WERI-Rb-1 (cell line): ENCODE results near the gene OR10A7.
"Not testable (repeated sequence)": the region's sequence is repeated elsewhere in the genome, so short reads cannot be mapped to it uniquely, and the experiment has no call there.

ENCODE experiments used
- DNase-seq: peaks from one replicate; pipeline ENCODE4 v3.0.0-alpha.2; 2020
- H3K27ac ChIP-seq: fragments of 250-450 bp; sonication (Bioruptor Pico); 2 replicates; pipeline ENCODE4 v1.5.1; 2020; ENCODE audit warnings: mild to moderate bottlenecking, moderate library complexity
- H3K27me3 ChIP-seq: fragments of 250-450 bp; sonication (Bioruptor Pico); 2 replicates; pipeline ENCODE4 v1.5.1; 2021; ENCODE audit warnings: mild to moderate bottlenecking, low read depth, moderate library complexity; ENCODE audit not compliant: insufficient read depth, severe bottlenecking
- H3K36me3 ChIP-seq: fragments of 250-450 bp; sonication (Bioruptor Pico); 2 replicates; pipeline ENCODE4 v1.5.1; 2020; ENCODE audit warnings: mild to moderate bottlenecking, moderate library complexity
- H3K4me3 ChIP-seq: 2 replicates; pipeline ENCODE4 v1.5.1; 2011; ENCODE audit warnings: low read depth, mild to moderate bottlenecking, control low read depth, low read length
- H3K9me3 ChIP-seq: fragments of 250-450 bp; sonication (Bioruptor Pico); 2 replicates; pipeline ENCODE4 v1.5.1; 2021; ENCODE audit warnings: mild to moderate bottlenecking, moderate library complexity; ENCODE audit not compliant: severe bottlenecking
- TF ChIP-seq, protein P1 (sequence below): IDR thresholded peaks from 2 replicates; pipeline ENCODE4 v1.5.1; 2011; ENCODE audit warnings: low read depth, mild to moderate bottlenecking, control low read depth, inconsistent platforms, low read length

Gene OR10A7, protein sequence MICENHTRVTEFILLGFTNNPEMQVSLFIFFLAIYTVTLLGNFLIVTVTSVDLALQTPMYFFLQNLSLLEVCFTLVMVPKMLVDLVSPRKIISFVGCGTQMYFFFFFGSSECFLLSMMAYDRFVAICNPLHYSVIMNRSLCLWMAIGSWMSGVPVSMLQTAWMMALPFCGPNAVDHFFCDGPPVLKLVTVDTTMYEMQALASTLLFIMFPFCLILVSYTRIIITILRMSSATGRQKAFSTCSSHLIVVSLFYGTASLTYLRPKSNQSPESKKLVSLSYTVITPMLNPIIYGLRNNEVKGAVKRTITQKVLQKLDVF

DNA sequence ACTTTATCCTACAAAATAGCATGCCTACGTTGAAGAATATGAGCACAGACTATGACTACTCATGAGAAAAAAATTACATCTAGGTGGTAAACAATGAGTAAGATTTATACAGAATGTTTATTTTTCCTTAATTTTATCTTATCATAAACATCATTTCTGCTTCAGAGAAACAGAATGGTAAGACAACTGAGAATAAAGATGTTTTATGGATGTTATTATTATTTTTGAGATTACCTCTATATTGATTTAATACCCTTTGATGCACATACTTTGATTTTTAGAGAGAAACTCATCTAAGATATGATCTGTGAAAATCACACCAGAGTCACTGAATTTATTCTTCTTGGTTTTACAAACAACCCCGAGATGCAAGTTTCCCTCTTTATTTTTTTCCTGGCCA is at the start of gene OR10A7:
OR10A7 (plus strand) TSS at position 301 of the 400 bp plus-strand sequence; CDS start at position 301, 0 bp downstream.
- TF ChIP-seq, protein P1, sequence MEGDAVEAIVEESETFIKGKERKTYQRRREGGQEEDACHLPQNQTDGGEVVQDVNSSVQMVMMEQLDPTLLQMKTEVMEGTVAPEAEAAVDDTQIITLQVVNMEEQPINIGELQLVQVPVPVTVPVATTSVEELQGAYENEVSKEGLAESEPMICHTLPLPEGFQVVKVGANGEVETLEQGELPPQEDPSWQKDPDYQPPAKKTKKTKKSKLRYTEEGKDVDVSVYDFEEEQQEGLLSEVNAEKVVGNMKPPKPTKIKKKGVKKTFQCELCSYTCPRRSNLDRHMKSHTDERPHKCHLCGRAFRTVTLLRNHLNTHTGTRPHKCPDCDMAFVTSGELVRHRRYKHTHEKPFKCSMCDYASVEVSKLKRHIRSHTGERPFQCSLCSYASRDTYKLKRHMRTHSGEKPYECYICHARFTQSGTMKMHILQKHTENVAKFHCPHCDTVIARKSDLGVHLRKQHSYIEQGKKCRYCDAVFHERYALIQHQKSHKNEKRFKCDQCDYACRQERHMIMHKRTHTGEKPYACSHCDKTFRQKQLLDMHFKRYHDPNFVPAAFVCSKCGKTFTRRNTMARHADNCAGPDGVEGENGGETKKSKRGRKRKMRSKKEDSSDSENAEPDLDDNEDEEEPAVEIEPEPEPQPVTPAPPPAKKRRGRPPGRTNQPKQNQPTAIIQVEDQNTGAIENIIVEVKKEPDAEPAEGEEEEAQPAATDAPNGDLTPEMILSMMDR: no peak
- no peak for DNase-seq
- no peak within 1 kb of the TSS for H3K4me3 ChIP-seq
- H3K27ac ChIP-seq: no peak within 1 kb of the TSS
- peaks cover 40% of the 10 kb centered on the region for H3K27me3 ChIP-seq
- H3K36me3 ChIP-seq: no peaks in the 10 kb centered on the region
- H3K9me3 ChIP-seq: no peaks in the 10 kb centered on the region

DNA sequence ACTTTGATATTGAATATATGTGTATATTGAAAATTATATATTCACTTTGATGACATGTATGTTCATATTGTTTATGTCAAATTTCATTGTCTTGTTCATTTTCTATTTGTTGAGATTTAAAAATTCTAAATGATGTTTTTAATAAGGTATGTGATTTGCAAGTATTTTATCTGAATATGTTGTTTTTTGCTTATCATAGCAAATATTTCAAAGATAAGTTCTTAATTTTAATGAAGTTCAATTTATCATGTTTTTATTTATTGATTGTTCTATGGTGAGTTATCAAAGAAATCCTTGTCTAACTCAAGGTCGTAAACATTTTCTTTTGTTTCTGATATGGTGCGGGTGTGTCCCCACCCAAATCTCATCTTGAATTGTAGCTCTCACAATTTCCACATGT is 49.4 kb upstream of the OR10A7 start:
- Histone ChIP-seq H3K9me3 (peaks cover 3% of the 10 kb centered on the region), H3K4me3 (no peak overlapping the region), H3K27me3 (no peaks in the 10 kb centered on the region), H3K36me3 (no peaks in the 10 kb centered on the region), H3K27ac (no peak overlapping the region)
- TF ChIP-seq, protein P1: no peak
- DNase-seq: no peak

DNA sequence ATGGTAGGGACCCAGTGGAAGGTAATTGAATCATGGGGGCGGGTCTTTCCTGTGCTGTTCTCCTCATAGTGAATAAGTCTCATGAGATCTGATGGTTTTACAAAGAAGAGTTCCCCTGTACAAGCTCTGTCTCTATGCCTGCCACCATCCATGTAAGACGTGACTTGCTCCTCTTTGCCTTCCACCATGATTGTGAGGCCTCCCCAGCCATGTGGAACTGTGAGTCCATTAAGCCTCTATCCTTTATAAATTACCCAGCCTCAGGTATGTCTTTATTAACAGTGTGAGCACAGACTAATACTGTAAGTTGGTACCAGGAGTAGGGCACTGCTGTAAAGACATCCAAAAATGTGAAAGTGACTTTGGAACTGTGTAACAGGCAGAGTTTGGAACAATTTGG is 49.0 kb upstream of the OR10A7 start:
- DNase-seq, H3K36me3 ChIP-seq, H3K27me3 ChIP-seq, H3K4me3 ChIP-seq, H3K27ac ChIP-seq, H3K9me3 ChIP-seq: not testable (repeated sequence)

DNA sequence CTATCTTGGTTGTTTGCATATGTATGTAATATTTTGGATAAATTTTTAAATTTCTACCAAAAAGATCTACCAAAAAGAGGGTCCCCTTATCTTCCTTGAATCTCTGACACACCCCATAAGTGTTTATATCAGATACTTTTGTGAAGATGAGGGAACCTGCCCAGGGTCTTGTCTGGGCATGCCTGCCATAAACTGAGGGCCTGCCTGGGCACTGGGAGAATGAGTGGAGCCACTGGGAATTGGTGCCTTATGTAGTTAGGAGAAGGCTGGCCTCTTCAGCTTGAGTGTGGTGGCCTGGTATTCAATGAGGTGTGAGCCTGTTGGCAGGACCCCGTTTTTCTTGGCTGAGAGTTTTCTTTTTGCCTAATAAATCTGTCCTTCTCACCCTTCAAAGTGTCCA is 48.1 kb upstream of the OR10A7 start:
- peaks cover 3% of the 10 kb centered on the region for H3K9me3 ChIP-seq
- peaks cover 1% of the 10 kb centered on the region for H3K27me3 ChIP-seq
- TF ChIP-seq, protein P1: no peak
- no peaks in the 10 kb centered on the region for H3K36me3 ChIP-seq
- H3K4me3 ChIP-seq: no peak overlapping the region
- no peak for DNase-seq
- H3K27ac ChIP-seq: no peak overlapping the region

DNA sequence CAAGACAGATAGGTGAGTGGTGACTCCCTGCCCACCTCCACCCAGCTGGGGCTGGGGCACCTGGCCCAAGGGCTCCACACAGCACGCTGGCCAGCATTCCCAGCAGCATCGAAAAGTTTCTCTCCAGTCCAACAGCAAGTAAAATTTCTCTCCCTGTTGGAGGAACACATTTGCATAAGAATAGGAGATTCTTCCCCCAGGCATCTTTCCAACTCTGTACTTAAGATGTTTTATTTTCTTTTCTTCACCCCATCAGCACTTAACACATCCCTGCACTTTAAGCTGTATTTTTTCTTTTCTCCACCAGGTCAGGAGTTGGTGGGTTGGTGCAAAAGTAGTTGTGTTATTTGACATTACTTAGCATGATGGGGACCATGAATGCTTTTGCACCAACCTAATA is 47.4 kb upstream of the OR10A7 start:
- H3K36me3 ChIP-seq: no peaks in the 10 kb centered on the region
- no peak overlapping the region for H3K4me3 ChIP-seq
- no peak for DNase-seq
- H3K27me3 ChIP-seq: peaks cover 2% of the 10 kb centered on the region
- H3K9me3 ChIP-seq: peaks cover 3% of the 10 kb centered on the region
- no peak overlapping the region for H3K27ac ChIP-seq
- TF ChIP-seq, protein P1: no peak

DNA sequence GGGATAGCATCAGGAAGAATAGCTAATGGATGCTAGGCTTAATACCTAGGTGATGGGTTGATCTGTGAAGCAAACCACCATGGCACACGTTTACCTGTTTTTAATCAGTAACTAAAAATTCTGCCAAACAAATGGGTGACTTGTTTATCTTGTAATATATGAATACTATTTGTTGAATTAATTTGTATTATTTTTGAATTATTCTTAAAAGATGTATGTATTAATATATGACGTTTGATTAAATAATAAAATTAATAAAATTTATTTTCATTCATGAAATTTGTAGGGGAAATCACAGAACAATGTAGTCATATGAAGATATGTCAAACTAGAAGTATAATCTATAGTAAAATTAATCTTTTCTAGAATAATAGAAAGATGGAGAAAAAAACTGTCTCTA is 32.3 kb upstream of the OR10A7 start:
- H3K9me3 ChIP-seq: no peaks in the 10 kb centered on the region
- H3K4me3 ChIP-seq: no peak overlapping the region
- H3K27ac ChIP-seq: no peak overlapping the region
- peaks cover 34% of the 10 kb centered on the region for H3K27me3 ChIP-seq
- H3K36me3 ChIP-seq: no peaks in the 10 kb centered on the region
- DNase-seq: no peak
- TF ChIP-seq, protein P1: no peak
